GM19438 (cell line): Measurements from ENCODE around the gene CHD3.

Experiments used
- ATAC-seq: cut with Tn5 transposase; IDR thresholded peaks from one replicate; pipeline ENCODE4 v1.9.1; 2021; ENCODE audit warnings: low read depth; ENCODE audit not compliant: unreplicated experiment

The CHD3 gene

DNA sequence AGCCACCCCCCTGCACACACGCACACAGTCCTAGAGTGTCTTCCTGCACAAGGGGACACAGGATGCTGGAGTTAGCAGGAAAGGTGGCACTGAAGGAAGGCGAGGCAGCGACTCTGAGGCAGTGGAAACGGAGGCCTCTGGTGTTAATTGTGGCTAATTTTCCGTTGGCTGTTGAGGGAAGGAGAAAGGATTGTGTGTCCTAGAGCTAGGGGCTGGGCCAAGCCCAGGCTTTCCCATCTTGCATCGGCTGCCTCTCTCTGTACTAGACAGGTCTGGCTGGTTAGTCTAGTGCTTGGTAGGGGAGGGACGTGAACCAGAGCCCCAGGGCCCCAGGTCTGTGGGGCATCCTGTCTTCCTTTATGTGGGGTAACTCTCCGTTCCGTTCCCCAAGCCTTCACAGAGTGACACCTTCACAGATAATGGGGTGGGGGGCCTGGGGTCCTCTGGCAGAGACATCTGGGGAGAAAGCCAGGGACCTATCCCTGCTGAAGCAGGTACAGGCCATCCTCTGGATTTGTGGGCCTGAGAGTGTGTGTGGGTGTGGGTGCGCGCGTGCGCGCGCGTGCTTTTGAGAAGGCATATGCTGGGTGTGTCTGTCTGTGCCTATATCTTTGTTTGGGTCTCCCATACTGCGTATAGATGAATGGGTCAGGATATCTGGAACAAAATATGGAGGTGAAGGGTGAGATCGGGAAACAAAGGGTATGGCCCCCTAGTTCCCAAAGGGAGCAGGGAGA is at the start of gene CHD3:
Gene CHD3 (plus strand): TSS at position 606 of the 737 bp plus-strand sequence. CDS start 212 bp downstream, outside the sequence.
- no peak for ATAC-seq

- ATAC-seq = no peak
These were observed 49.3 kb upstream of the CHD3 start for GRCh38 chr17:7839190-7839875.

DNA sequence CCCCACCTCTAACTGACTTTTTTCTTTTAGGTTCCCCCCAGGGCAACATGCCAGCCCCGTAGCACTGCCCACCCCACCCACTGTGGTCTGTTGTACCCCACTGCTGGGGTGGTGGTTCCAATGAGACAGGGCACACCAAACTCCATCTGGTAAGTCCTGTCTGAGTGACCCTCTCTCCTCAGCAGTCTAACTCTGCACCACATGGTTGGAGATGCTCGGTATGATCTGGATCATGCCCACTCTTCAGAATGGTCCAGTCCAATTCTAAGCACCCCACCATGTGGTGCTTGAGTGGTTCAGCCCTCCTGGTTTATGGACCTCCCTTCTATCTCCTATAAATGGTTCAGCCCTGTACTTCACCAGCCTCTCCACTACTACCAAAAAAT is 48.7 kb upstream of the CHD3 start:
- ATAC-seq = no peak

- no peak for ATAC-seq
These were observed 48.1 kb upstream of the CHD3 start for GRCh38 chr17:7840441-7840840.

DNA sequence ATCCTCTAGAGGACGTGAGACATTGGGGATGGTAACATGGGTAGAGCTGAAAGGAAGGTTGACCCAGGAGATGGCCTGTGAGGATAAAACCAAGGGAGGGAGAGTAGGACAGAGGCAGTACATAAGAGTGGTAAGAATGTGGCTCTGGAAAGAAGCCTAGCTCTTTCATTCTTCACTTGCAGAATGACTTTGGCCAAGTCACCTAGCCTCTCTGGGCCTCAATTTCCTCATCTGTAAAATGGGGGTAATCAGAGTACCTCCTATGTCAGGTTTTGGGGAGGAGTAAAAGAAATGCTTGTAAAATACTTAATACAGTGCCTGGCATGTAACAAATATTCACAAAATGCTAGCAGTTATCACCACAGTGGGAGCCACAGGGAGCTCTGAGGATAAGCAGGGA is 47.7 kb upstream of the CHD3 start:
- ATAC-seq = no peak

DNA sequence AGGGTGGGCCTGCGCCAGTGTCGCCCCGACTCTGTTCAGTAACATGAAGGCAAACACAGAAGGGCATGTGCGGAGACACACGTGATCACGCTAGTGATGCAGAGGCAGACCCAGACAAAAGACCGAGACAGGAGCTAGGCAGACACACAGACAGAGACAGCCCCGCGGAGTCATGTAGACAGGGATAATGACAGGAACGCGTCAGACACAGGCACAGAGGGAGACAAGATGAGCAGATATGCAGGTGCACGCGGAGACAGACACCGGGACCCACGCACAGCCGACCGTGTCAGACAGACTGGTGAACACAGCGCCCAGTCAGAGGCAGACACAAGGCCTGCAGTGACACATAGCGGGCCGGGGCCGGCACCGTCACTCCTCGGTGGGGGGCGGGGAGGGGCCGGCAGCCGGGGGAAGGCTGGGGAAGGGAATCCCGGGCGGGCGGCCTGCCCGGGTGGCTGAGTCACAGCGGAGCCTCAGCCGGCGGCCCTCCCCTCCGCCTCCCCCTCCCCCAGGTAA is 47.1 kb upstream of the CHD3 start:
- ATAC-seq = no peak

DNA sequence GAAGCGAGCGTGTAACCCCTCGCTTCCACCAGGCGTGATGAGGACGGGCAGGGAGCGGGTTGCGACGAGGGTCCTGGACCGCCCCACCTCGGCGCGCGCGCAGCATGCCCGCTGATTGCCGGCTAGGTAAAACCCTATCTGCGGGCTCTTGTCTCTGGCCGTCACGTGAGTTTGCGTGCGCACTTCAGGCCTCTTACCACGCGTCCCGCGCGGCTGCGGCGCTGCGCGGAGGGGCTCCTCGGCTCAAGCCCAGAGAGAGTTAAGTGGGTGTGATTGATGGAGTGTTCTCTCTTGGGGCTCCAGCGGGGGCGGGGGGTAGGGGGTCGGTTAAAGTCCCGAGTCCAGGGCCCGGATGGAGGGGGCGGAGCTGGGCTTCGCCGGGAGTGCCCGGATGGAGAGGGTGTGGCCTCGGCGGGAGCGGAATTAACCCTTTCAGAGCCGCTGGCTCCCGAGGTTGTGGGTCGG is 46.6 kb upstream of the CHD3 start:
- peak; percentile 23 for ATAC-seq

- peak; percentile 20 for ATAC-seq
These were observed 46.0 kb upstream of the CHD3 start for GRCh38 chr17:7842380-7843256.

DNA sequence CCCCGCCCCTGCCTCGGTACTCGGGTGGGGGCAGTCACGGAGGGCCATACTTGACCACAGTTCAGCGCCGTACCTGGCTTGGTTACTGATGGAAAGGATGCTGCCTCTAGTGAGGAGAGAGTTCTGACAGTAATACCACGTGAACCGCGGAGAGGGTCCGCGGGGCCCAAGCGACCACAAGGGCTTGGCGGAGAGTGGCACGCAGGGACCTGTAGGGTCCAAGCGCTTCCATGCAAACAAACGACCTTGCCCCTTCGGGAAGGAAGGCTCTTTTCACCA is 45.4 kb upstream of the CHD3 start:
- ATAC-seq = no peak

GRCh38 chr17:7843536-7844291 is 44.9 kb upstream of the CHD3 start:
- ATAC-seq = peak; percentile 26

- ATAC-seq = peak; percentile 42
These were observed 44.1 kb upstream of the CHD3 start for GRCh38 chr17:7844292-7845154.

- no peak for ATAC-seq
These were observed 43.1 kb upstream of the CHD3 start for GRCh38 chr17:7845359-7846062.

DNA sequence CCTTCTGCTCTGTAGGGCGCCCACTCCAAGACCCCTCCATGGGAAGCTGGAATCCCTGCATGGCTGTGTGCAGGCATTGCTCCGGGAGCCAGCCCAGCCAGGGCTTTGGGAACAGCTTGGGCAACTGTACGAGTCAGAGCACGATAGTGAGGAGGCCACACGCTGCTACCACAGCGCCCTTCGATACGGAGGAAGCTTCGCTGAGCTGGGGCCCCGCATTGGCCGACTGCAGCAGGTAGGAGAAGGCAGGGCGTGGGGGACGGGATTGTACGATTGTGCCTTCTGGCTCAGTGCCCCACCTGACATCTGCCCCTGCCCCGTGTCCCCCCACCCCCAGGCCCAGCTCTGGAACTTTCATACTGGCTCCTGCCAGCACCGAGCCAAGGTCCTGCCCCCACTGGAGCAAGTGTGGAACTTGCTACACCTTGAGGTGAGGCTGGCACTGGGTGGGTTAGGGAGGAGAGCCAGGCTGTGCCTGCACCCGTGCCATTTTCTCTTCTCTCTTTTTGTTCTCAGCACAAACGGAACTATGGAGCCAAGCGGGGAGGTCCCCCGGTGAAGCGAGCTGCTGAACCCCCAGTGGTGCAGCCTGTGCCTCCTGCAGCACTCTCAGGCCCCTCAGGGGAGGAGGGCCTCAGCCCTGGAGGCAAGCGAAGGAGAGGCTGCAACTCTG is 42.4 kb upstream of the CHD3 start:
- no peak for ATAC-seq

DNA sequence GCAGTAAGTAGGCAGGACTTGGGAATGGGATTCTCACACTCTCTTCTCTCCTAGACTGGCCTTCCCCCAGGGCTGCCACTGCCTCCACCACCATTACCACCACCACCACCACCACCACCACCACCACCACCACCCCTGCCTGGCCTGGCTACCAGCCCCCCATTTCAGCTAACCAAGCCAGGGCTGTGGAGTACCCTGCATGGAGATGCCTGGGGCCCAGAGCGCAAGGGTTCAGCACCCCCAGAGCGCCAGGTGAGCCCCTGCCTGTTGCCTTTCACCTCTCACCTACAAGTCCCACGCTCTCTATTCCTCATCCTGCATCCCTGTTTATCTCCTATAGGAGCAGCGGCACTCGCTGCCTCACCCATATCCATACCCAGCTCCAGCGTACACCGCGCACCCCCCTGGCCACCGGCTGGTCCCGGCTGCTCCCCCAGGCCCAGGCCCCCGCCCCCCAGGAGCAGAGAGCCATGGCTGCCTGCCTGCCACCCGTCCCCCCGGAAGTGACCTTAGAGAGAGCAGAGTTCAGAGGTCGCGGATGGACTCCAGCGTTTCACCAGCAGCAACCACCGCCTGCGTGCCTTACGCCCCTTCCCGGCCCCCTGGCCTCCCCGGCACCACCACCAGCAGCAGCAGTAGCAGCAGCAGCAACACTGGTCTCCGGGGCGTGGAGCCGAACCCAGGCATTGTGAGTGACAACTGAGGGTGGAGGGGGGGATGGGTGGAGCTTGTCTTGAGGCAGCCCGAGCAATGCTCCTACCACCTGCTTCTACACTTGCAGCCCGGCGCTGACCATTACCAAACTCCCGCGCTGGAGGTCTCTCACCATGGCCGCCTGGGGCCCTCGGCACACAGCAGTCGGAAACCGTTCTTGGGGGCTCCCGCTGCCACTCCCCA is 41.6 kb upstream of the CHD3 start:
- no peak for ATAC-seq

GRCh38 chr17:7848131-7848579 is 40.4 kb upstream of the CHD3 start:
- no peak for ATAC-seq

GRCh38 chr17:7848739-7849129 is 39.9 kb upstream of the CHD3 start:
- ATAC-seq = no peak

- ATAC-seq = no peak
These were observed 39.3 kb upstream of the CHD3 start for GRCh38 chr17:7849130-7849750.
